Measurements from ENCODE around the gene TCTA.
"Not testable (repeated sequence)": the region's sequence is repeated elsewhere in the genome, so short reads cannot be mapped to it uniquely, and the experiment has no call there.

The TCTA gene, protein sequence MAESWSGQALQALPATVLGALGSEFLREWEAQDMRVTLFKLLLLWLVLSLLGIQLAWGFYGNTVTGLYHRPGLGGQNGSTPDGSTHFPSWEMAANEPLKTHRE

DNA sequence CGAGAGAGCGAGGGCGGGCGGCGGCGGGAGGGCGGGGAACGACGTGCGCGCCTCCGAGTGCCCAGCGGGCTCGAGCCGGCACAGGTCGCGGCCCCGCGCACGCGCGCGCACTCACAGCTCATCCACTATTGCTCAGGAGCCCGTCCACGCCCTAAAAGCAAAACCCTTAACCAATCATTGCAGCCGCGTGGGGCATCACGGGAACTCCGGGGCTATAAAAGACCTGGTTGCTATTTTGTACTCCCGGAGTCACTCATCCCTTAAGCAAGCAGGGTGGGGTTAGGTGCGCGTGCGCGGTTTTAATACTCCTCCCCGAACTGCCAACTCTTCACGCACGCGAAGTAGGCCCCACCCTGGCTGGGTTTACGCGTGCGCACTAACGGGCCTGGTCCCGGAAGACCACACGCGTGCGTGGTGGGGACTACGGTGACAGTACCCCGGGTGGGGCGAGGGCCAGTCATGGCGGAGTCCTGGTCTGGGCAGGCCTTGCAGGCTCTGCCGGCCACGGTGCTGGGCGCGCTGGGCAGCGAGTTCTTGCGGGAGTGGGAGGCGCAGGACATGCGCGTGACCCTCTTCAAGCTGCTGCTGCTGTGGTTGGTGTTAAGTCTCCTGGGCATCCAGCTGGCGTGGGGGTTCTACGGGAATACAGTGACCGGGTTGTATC is at the start of gene TCTA, which contains the start of gene RHOA:
Gene TCTA, plus strand, starts transcription at position 456 of the 664 bp plus-strand sequence. Its CDS starts 4 bp downstream, at position 460.
Gene RHOA, minus strand, starts transcription at position 9 of the 664 bp plus-strand sequence. CDS start 36,387 bp downstream, outside the sequence.
- DNase-seq (ENCODE audit: low spot score) = peak; percentile 100

DNA sequence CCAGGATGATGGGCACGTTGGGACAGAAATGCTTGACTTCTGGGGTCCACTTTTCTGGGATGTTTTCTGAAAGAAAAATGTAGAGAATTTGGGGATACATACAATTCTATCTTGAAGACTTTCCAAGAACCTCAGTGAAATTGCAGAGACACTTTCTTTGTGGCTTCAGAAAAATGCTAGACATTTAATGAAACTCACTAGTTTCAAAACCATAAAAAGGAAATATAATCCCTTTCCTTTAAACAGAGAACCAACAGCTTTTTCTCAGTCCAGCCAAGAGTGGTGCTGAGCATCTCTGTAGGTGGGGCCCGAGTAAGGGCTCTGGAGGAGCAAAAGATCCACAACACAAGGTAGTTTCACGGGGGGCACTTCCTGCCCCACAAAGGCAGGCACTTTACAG is 49.7 kb upstream of the TCTA start:
- DNase-seq (ENCODE audit: low spot score) = no peak

- no peak for DNase-seq (ENCODE audit: low spot score)
These were observed 41.5 kb upstream of the TCTA start for GRCh38 chr3:49370585-49371290.

GRCh38 chr3:49371946-49372345 is 40.3 kb upstream of the TCTA start:
- DNase-seq (ENCODE audit: low spot score) = no peak

DNA sequence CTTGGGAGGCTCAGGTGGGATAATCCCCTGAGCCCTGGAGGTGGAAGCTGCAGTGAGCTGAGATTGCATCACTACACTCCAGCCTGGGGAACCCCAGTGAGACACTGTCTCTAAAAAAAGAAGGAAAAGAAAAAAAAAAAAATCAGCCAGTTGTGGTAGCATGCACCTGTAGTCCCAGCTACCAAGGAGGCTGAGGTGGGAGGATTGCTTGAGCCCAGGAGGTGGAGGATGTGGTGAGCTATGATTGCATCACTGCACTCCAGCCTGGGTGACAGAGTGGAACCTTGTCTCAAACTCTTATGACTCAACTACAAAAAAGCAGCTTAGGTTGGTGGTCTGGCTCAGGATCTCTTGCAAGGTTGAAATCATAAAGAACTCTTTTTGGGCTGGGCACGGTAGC is 34.7 kb upstream of the TCTA start:
- peak; percentile 24 for DNase-seq (ENCODE audit: low spot score)

- DNase-seq (ENCODE audit: low spot score) = no peak
These were observed 33.9 kb upstream of the TCTA start for GRCh38 chr3:49378249-49378895.

GRCh38 chr3:49383387-49383786 is 28.8 kb upstream of the TCTA start:
- DNase-seq (ENCODE audit: low spot score) = no peak

- no peak for DNase-seq (ENCODE audit: low spot score)
These were observed 26.6 kb upstream of the TCTA start for GRCh38 chr3:49385617-49386016.

GRCh38 chr3:49386056-49386756 is 26.0 kb upstream of the TCTA start:
- DNase-seq (ENCODE audit: low spot score) = no peak

DNA sequence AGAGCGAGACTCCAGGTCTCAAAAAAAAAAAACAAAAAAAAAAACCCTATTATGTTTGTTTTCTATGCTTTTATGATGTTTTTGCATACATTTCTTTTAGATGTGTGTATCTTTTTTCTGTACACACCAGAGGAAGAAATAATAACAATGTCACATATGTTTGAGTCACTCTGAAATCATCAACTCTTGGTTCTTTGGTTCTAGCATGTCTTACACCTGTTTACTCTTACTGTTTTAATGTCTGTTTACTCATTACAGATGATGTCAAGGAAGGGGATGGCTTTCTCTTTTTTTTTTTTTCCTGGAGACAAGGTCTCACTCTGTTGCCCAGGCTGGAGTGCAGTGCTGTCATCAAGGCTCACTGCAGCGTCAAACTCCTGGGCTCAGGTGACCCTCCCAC is 24.5 kb upstream of the TCTA start:
- no peak for DNase-seq (ENCODE audit: low spot score)

DNA sequence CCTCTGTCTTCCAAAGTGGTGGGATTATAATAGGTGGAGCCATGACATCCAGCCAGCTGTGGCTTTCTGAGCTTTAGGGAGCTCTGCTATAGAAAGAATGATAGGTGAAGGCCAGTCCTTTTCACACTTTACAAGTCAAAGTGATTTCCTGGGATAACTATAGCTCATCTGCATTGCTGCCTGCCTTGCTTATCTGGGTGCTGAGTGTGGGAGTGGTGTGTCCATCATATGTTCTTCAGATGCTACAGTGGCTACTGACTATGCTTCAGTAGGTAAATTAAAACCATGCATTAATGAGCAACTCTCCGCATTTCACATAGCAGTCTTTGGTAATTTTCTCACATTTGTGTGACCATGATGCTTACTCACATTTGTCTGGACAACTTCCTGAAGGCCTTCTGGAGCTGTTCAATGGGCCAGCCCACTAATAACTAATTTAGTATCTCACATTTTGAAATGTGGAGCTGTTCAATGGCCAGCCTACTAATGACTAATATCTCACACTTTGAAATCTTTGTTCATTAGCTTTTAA is 23.9 kb upstream of the TCTA start:
- no peak for DNase-seq (ENCODE audit: low spot score)

DNA sequence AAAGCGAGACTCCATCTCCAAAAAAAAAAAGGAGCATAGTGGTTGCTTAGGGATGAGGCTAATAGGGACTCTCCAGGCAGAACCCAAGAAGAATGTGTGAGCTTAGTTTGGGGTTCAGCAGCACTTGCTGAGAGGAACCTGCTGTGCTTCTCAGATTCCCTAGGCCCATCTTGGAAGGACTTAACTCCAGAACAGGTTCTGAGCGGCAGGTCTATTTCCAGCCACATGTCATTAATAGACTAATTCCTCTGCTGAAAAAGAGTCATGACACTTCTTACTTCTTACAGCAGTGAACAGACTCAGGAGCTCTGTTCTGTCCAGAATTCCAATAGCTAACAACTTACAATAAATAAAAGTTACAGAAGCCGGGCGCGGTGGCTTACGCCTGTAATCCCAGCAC is 22.9 kb upstream of the TCTA start:
- DNase-seq (ENCODE audit: low spot score) = no peak

DNA sequence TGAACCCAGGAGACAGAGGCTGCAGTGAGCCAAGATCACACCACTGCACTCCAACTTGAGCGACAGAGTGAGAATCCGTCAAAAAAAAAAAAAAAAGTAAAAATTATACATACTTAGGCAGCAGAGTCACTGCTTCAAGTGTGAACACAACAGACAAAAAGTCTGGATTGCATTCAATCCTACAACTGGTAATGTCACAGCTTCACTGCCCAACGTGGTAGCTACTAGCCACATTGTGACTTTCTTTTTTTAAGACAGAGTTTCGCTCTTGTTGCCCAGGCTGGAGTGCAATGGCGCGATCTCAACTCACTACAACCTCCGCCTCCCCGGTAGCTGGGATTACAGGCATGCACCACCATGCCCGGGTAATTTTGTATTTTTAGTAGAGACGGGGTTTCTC is 20.9 kb upstream of the TCTA start:
- DNase-seq (ENCODE audit: low spot score) = not testable (repeated sequence)

GRCh38 chr3:49397470-49397869 is 14.8 kb upstream of the TCTA start:
- DNase-seq (ENCODE audit: low spot score) = no peak

DNA sequence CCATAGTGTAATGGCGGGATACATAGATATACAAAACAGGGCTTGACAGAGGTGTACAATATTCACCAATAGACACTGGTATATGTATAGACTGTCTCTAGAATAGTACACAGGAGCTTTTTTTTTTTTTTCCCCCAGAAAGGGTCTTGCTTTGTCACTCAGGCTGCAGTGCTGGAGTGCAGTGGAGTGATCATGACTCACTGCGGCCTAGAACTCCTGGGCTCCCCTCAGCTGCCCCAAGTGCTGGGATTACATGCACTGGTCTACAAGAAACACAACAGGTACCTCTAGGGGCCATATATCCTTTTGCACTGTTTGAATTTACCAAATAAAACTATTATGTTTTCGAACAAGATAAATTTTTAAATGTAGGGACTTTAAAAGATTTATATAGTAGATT is 12.8 kb upstream of the TCTA start:
- DNase-seq (ENCODE audit: low spot score) = no peak

DNA sequence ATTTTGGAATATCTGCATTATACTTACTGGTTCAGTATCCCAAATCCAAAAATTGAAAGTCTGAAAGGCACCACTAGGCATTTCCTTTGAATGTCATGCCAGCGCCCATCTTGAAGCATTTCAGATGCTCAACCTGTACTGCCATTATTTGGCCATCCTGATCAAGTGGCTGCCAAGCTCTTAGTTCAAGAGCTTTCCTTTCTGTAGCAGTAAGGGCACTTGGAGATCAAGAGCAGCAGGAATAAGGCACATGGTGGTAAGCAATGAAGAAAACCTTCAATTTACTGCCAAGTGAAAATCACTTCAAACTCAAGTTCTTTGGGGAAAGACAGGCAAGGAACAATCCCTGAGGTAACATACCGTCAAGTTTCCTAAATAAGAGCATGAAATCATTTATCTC is 10.5 kb upstream of the TCTA start:
- no peak for DNase-seq (ENCODE audit: low spot score)

DNA sequence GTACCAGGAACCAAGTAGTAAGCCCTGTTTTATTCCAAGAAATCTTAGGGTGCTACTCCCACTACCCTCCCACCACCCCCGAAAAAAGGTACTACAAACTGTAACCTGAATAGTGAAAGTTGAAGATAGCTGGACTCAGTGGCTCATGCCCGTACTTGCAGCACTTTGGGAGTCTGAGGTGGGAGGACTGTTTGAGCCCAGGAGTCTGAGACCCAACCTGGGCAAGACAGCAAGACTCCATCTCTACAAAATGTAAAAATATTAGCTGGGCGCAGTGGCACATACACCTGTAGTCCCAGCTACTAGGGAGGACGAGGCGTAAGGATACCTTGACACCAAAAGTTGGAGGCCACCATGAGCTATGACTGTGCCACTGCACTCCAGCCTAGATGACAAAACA is 8.3 kb upstream of the TCTA start:
- DNase-seq (ENCODE audit: low spot score) = no peak

DNA sequence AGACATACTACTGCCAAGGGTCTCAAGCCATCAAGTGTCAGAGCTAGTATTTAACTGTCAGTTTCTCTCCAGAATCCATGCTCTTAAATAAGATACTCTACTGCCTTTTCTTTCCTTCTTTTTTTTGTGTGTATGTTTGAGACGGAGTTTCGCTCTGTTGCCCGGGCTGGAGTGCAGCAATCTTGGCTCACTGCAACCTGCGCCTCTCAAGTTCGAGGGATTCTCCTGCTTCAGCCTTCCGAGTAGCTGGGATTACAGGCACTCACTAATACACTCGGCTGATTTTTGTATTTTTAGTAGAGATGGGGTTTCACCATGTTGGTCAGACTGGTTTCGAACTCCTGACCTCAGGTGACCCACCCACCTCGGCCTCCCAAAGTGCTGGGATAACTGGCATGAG is 6.7 kb upstream of the TCTA start:
- DNase-seq (ENCODE audit: low spot score) = not testable (repeated sequence)

DNA sequence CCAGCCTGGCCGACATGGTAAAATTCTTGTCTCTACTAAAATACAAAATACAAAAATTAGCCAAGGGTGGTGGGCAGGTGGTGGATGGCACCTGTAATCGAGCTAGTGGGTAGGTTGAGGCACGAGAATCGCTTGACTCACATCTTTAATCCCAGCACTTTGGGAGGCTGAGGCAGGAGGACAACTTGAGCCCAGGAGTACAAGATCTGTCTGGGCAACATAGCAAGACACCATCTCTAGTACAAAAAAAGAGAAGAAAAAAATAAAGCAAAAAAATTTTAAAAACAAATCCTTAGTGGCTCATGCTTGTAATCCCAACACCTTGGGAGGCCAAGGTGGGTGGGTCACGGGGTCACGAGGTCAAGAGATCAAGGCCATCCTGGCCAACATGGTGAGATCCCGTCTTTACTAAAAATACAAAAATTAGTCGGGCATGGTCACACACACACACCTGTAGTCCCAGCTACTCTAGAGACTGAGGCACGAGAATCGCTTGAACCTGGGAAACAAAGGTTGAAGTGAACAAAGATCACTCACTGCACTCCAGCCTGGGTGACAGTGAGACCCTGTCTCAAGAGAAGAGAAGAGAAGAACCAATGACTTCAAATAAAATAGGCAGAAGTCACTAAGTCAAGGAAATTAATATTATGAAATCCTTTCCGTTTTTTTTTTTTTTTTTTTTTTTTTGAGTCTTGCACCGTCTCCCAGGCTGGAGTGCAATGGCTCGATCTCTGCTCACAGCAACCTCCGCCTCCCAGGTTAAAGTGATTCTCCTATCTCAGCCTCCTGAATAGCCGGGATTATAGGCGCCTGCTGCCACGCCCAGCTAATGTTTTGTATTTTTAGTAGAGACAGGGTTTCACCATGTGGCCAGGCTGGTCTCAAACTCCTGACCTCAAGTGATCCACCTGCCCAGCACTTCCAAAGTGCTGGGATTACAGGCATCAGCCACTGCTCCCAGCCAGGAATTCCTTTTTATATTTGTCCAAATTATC is 5.4 kb upstream of the TCTA start:
- no peak for DNase-seq (ENCODE audit: low spot score)

- DNase-seq (ENCODE audit: low spot score) = peak; percentile 12
These were observed 2.0 kb upstream of the TCTA start for GRCh38 chr3:49410066-49410845.
